GDM1 (cell line): ENCODE results near the gene BMP10.

Source experiments
- DNase-seq: peaks from one replicate; lab custom pipeline; 2025; lab: John Stamatoyannopoulos, UW

BMP10 gene

GRCh38 chr2:68850524-68850923 lies 20.7 kb downstream of the BMP10 start:
- no peak for DNase-seq

- DNase-seq = no peak
Measured at GRCh38 chr2:68849579-68850030, 21.6 kb downstream of the BMP10 start.

GRCh38 chr2:68847751-68848150 lies 23.4 kb downstream of the BMP10 start:
- DNase-seq = no peak

- DNase-seq = no peak
Measured at GRCh38 chr2:68846091-68846490, 25.1 kb downstream of the BMP10 start.

GRCh38 chr2:68845043-68845442 lies 26.2 kb downstream of the BMP10 start:
- DNase-seq = no peak

- peak; percentile 18 for DNase-seq
Measured at GRCh38 chr2:68839260-68839833, 31.9 kb downstream of the BMP10 start.

GRCh38 chr2:68838641-68839040 lies 32.6 kb downstream of the BMP10 start:
- no peak for DNase-seq

GRCh38 chr2:68837861-68838341 lies 33.3 kb downstream of the BMP10 start:
- no peak for DNase-seq

- peak; percentile 35 for DNase-seq
Measured at GRCh38 chr2:68837164-68837860, 33.9 kb downstream of the BMP10 start.

- DNase-seq = peak; percentile 72
Measured at GRCh38 chr2:68835621-68836020, 35.6 kb downstream of the BMP10 start.

- peak; percentile 50 for DNase-seq
Measured at GRCh38 chr2:68834737-68835376, 36.3 kb downstream of the BMP10 start.

- DNase-seq = no peak
Measured at GRCh38 chr2:68833162-68833561, 38.0 kb downstream of the BMP10 start.

- peak; percentile 56 for DNase-seq
Measured at GRCh38 chr2:68832233-68832869, 38.8 kb downstream of the BMP10 start.

GRCh38 chr2:68831686-68832232 lies 39.4 kb downstream of the BMP10 start:
- DNase-seq = no peak

GRCh38 chr2:68829749-68830148 lies 41.4 kb downstream of the BMP10 start:
- DNase-seq = no peak

GRCh38 chr2:68828887-68829708 lies 42.1 kb downstream of the BMP10 start:
- peak; percentile 92 for DNase-seq

- DNase-seq = no peak
Measured at GRCh38 chr2:68827666-68828065, 43.5 kb downstream of the BMP10 start.

- DNase-seq = no peak
Measured at GRCh38 chr2:68825866-68826265, 45.3 kb downstream of the BMP10 start.

- DNase-seq = no peak
Measured at GRCh38 chr2:68824831-68825230, 46.4 kb downstream of the BMP10 start.

- no peak for DNase-seq
Measured at GRCh38 chr2:68822207-68822872, 48.9 kb downstream of the BMP10 start.

- no peak for DNase-seq
Measured at GRCh38 chr2:68819556-68819955, 51.6 kb downstream of the BMP10 start.
